SH-SY5Y (cell line): ENCODE results near the gene DDX49.

ENCODE experiments used
- GATA2 ChIP-seq: IDR thresholded peaks from 2 replicates; pipeline ENCODE4 v1.6.1; 2011; ENCODE audit warnings: mild to moderate bottlenecking, low read depth, low read length
- GATA3 ChIP-seq: IDR thresholded peaks from 2 replicates; pipeline ENCODE4 v1.6.1; 2011; ENCODE audit warnings: low read depth, mild to moderate bottlenecking, low read length, moderate library complexity

Gene DDX49, protein sequence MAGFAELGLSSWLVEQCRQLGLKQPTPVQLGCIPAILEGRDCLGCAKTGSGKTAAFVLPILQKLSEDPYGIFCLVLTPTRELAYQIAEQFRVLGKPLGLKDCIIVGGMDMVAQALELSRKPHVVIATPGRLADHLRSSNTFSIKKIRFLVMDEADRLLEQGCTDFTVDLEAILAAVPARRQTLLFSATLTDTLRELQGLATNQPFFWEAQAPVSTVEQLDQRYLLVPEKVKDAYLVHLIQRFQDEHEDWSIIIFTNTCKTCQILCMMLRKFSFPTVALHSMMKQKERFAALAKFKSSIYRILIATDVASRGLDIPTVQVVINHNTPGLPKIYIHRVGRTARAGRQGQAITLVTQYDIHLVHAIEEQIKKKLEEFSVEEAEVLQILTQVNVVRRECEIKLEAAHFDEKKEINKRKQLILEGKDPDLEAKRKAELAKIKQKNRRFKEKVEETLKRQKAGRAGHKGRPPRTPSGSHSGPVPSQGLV

GRCh38 chr19:18919086-18919899 lies at the start of gene DDX49, which contains the start of gene COPE:
Gene DDX49, plus strand, starts transcription at chr19:18919715. Its CDS starts 27 bp downstream, at chr19:18919742.
Gene COPE, minus strand, starts transcription at chr19:18919387. Its CDS starts 39 bp downstream, at chr19:18919348.
- TF ChIP-seq GATA2 = peak; percentile 73
- TF ChIP-seq GATA3 = no peak

- TF ChIP-seq GATA3 = no peak
- TF ChIP-seq GATA2 = no peak
These were observed 49.6 kb upstream of the DDX49 start for GRCh38 chr19:18869781-18870530.

GRCh38 chr19:18870531-18871172 lies 48.9 kb upstream of the DDX49 start:
- TF ChIP-seq GATA3 = no peak
- TF ChIP-seq GATA2 = no peak

DNA sequence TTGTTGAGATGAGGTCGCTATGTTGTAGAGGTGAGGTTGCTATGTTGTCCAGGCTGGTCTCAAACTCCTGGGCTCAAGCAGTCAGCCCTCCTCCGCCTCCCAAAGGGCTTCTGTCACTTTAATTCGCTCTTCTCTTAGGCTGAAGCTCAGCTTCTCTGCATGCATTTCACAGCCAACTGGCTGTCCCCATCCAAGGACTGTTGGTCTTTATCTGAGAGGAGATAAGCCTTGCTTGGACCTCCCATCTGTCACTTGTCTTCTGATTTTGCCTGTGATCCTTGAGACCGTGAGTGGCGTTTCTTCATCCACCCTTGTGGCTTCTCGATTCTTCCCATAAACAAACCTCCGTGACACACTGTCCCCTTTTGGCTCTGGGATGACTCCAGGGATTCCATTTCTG lies 48.0 kb upstream of the DDX49 start:
- TF ChIP-seq GATA2 (no peak), GATA3 (no peak)

- TF ChIP-seq GATA2 = no peak
- TF ChIP-seq GATA3 = no peak
These were observed 43.8 kb upstream of the DDX49 start for GRCh38 chr19:18875726-18876125.

DNA sequence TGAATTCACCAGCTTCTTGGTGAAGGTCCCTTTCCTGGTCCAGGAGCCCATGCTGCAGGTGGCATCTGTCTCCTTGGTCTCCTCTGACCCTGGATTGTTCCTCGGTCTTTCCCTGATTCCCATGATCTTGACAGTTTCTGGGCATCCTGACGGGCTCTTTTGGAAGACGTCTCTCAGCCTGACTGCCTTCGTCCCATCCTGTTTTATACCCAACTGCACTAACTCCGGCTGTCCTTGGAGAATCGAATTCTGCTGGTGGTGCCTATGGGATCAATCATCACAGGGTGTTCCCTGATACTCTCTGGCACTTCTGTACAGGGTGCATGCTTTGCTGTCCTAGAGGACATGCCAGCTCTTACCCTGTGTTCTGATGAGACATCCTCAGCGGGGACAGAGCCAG lies 42.6 kb upstream of the DDX49 start:
- TF ChIP-seq GATA2 = no peak
- no peak for TF ChIP-seq GATA3

DNA sequence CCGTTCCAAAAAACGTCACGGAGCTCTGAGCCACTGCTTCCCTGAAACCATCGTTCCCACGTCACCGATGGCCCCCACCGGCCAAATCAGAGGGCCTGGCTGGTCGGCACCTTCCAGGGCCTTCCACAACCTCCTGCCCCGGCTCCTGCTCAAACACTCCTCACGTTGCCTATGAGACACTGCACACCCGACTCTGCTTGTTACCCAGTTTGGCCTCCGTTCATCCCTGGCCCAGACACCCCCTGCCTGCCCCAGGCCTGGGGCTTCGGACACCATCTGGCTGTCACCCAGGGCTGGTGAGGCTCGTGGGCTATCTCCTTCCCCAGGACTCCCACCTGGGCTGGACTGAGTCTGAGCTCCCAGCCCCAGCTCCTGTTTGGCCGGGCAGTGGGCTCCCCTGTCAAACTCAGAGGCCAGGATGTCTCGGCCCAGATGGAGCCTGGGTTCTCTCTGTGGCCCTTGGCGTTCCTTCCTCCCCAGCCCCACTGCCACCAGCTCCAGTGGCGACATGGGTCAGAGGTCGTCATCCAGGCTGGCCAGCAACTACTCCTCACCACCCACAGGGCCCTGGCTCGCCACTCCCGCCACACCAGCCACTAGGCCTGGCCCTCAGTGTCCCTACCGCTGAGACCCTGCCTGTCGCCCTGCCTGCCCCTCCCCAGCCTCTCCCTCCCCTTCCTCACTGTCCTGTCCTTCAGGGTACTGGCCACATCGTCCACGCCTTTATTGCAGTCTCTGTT lies 41.3 kb upstream of the DDX49 start:
- TF ChIP-seq GATA3 (no peak), GATA2 (no peak)

DNA sequence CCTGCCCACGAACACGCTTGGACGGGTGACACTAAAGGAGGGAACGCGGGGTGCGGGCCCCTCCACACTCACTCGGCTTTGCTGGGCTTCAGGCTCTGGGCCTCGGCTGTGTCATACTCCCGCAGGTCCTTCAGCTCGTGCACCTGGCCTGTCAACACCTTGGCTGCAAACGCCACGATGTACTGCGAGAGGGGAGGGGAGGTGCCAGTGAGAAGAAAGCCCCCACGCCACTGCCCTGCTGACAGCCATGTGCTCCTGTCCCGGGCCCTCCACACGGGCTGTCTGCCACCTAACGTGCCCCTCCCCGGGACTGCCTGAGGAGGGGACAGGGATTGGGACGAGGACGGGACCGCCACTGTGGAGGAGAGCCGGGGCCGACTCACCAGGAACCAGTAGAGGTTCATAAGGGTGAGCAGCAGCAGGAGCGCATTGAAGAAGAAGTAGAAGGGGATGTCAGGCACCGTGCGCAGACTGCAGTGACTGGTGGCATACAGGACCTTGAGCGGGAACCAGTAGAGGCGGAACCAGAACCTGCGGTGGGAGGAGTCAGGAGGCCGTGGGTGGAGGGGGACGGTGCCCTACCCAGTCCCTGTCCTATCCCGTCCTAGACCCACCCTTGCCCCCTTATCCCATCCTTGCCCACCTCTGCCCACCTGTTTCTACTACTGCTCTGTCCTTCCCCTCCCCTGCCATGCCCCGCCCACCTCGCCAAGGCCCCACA lies 40.5 kb upstream of the DDX49 start:
- TF ChIP-seq GATA3 (no peak), GATA2 (no peak)

DNA sequence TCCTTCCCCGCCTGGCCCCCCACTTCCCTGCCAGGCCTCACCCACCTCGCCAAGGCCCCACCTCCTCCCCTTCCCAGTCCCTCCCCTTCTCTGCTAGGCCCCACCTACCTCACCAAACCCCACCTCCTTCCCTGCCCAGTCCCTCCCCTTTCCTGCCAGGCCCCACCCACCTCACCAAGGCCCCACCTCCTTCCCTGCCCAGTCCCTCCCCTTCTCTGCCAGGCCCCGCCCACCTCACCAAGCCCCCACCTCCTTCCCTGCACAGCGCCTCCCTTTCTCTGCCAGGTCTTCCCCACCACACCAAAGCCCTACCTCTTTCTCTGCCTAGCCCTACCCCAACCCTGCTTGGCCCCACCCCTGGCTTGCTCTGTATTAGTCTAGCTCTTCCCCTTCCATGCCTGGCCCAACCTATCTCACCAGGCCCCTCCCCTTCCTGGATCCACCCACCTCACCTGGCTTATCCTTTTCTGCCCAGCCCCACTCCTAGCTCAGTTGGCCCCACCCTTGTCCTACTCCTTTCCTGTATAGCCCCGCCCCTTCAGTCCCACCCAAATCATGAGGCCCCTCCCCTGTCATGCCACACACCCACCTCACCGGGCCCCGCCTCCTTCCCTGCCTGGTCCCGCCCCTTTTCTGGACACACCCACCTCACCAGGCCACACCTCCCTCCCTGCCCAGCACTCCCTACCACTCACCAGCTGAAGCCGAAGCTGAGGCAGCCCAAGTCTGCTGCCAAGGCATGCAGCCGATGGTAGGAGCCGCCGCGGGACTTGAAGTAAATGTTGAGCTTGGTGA lies 39.7 kb upstream of the DDX49 start:
- TF ChIP-seq GATA2 (no peak), GATA3 (no peak)

DNA sequence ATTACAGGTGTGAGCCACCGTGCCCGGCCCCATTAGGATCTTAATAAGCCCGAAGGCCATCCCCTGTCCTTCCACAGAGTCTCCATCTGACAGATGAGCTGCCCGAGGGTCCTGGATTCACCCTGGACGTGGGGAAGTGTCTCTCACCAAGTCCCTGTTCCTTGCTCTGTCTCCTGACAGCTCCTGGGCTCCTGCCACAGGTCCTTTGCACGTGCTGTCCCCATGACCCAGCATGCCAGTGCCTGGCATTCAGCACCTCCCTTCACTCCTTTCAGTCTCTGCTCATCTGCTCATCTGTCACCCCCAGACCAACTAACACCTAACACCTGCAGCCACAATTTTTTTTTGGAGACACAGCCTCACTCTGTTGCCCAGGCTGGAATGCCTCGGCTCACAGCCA lies 38.0 kb upstream of the DDX49 start:
- TF ChIP-seq GATA2 = no peak

- TF ChIP-seq GATA2 (no peak), GATA3 (no peak)
These were observed 35.8 kb upstream of the DDX49 start for GRCh38 chr19:18883526-18884304.
